A673 (cell line): Measurements from ENCODE around the gene KMT5C. TPM values are rescaled to one million over a fixed set of nuclear protein-coding genes. Genes with fewer than 3 reads are reported as not detected.

ENCODE experiments used
- BruUV-seq: library from RNA; stranded (reverse); fragments of 400-500 nt; replicated peaks from 2 replicates; lab custom pipeline; 2021; lab: Mats Ljungman, UMichigan
- CTCF ChIA-PET: fragments of 300-600 bp; sonication (Branson Sonifier 250); formaldehyde crosslinking; loops from one replicate; lab custom pipeline; 2022; ENCODE audit warnings: antibody characterized with exemption; lab: Charles Lee
- POLR2A ChIA-PET: fragments of 300-600 bp; sonication (Branson Sonifier 250); formaldehyde crosslinking; loops from one replicate; lab custom pipeline; 2022; ENCODE audit warnings: antibody characterized with exemption; ENCODE audit not compliant: low non-redundant PET; lab: Charles Lee
- DNase-seq: peaks from one replicate; pipeline ENCODE4 v3.0.0-alpha.2; 2015; ENCODE audit warnings: low spot score
- H3K27ac ChIP-seq: fragments of 200-600 bp; sonication (generic); 2 replicates; pipeline ENCODE4 v1.5.1; 2016; ENCODE audit warnings: mixed run types, low read depth, mild to moderate bottlenecking, mixed read lengths, antibody characterized with exemption, low read length; ENCODE audit not compliant: poor library complexity, severe bottlenecking
- H3K27me3 ChIP-seq: fragments of 200-600 bp; sonication (generic); replicated peaks from 2 replicates; pipeline ENCODE4 v1.6.1; 2017; ENCODE audit warnings: mixed run types, low read depth, mild to moderate bottlenecking, mixed read lengths, antibody characterized with exemption, low read length; ENCODE audit not compliant: insufficient read depth, poor library complexity
- H3K36me3 ChIP-seq: fragments of 200-600 bp; sonication (generic); 2 replicates; pipeline ENCODE4 v1.6.1; 2016; ENCODE audit warnings: mixed run types, mild to moderate bottlenecking, mixed read lengths, antibody characterized with exemption, low read length; ENCODE audit not compliant: insufficient read depth, poor library complexity, severe bottlenecking
- H3K4me1 ChIP-seq: fragments of 200-600 bp; sonication (generic); 2 replicates; pipeline ENCODE4 v1.6.1; 2017; ENCODE audit warnings: mixed run types, mild to moderate bottlenecking, mixed read lengths, antibody characterized with exemption, low read length; ENCODE audit not compliant: insufficient read depth, poor library complexity, severe bottlenecking
- H3K4me3 ChIP-seq: fragments of 200-600 bp; sonication (generic); 2 replicates; pipeline ENCODE4 v1.5.1; 2016; ENCODE audit warnings: low read depth, mixed run types, mild to moderate bottlenecking, mixed read lengths, low read length; ENCODE audit not compliant: poor library complexity, severe bottlenecking
- H3K9me3 ChIP-seq: fragments of 200-600 bp; sonication (generic); 2 replicates; pipeline ENCODE4 v1.6.1; 2016; ENCODE audit warnings: mixed run types, low read depth, mild to moderate bottlenecking, mixed read lengths, antibody characterized with exemption, low read length; ENCODE audit not compliant: poor library complexity, severe bottlenecking
- CTCF ChIP-seq: fragments of 300-800, 200-600 bp; sonication (generic); conservative IDR thresholded peaks from 2 replicates; pipeline ENCODE4 v1.5.1; 2017; ENCODE audit warnings: low read depth, mild to moderate bottlenecking, antibody characterized with exemption, low read length, moderate library complexity, mixed read lengths
- EZH2 ChIP-seq: fragments of 200-600 bp; sonication (generic); IDR thresholded peaks from 2 replicates; pipeline ENCODE4 v1.6.1; 2017; ENCODE audit warnings: borderline replicate concordance, low read depth, mild to moderate bottlenecking, mixed read lengths, antibody characterized with exemption, low read length; ENCODE audit not compliant: poor library complexity, severe bottlenecking
- intact Hi-C: fragments of 100-400 bp; cut with micrococcal nuclease; formaldehyde crosslinking; loops from one replicate; pipeline ENCODE4 v1.10.0; 2022; ENCODE audit not compliant: unreplicated experiment
- total RNA-seq: library from RNA; stranded (reverse); gene quantifications from 2 replicates; pipeline ENCODE4 v1.2.3, GENCODE V29; 2021

Gene KMT5C
- total RNA-seq, 1 experiment from 2014 or later: 19.7 TPM

GRCh38 chr19:55386493-55386971 is 46.9 kb downstream of the KMT5C start:
- ChIA-PET POLR2A (no interaction called here), CTCF (no interaction called here)
- TSS peak; percentile 75 for BruUV-seq
- Histone ChIP-seq H3K4me1 (peaks cover 32% of the 10 kb centered on the region), H3K36me3 (peaks cover 38% of the 10 kb centered on the region), H3K27me3 (no peaks in the 10 kb centered on the region), H3K4me3 (peak overlapping the region; percentile 98), H3K27ac (peak overlapping the region; percentile 88), H3K9me3 (no peaks in the 10 kb centered on the region)
- no peak for TF ChIP-seq CTCF
- DNase-seq: no peak
- intact Hi-C loops: loop anchor here (10.0 kb wide), 1 partner anchor 82 kb away; no protein-coding TSS in a partner anchor

- ChIA-PET POLR2A (no interaction called here), CTCF (no interaction called here)
- Histone ChIP-seq H3K4me1 (peaks cover 32% of the 10 kb centered on the region), H3K36me3 (peaks cover 38% of the 10 kb centered on the region), H3K9me3 (no peaks in the 10 kb centered on the region), H3K27me3 (no peaks in the 10 kb centered on the region), H3K4me3 (peak overlapping the region; percentile 98), H3K27ac (peak overlapping the region; percentile 88)
- TF ChIP-seq CTCF (no peak), EZH2 (no peak)
- BruUV-seq: no TSS peak
- intact Hi-C loops: loop anchor here (10.0 kb wide), 1 partner anchor 83 kb away; no protein-coding TSS in a partner anchor
- no peak for DNase-seq
These were observed 48.2 kb downstream of the KMT5C start for GRCh38 chr19:55387736-55388497.

GRCh38 chr19:55389386-55390317 is 50.0 kb downstream of the KMT5C start:
- Histone ChIP-seq H3K36me3 (peaks cover 38% of the 10 kb centered on the region), H3K4me3 (no peak overlapping the region), H3K9me3 (no peaks in the 10 kb centered on the region), H3K4me1 (peaks cover 26% of the 10 kb centered on the region), H3K27me3 (no peaks in the 10 kb centered on the region), H3K27ac (peak overlapping the region; percentile 88)
- ChIA-PET CTCF (no interaction called here), POLR2A (interaction anchor here (0.9 kb wide), 1 partner anchor 18 kb away, joined by 12 read pairs; the partner anchor contains the start of gene UBE2S)
- DNase-seq: no peak
- BruUV-seq: no TSS peak
- no peak for TF ChIP-seq EZH2
- TF ChIP-seq CTCF: no peak
- intact Hi-C loops: loop anchor here (10.0 kb wide), 1 partner anchor 85 kb away; no protein-coding TSS in a partner anchor
